Large intestine (tissue), 3 donors: ENCODE measurements around the gene ZFP30. TPM values are rescaled to one million over a fixed set of nuclear protein-coding genes. Genes with fewer than 3 reads are reported as not detected.

Source experiments
- DNase-seq, 2 donors: peaks; one replicate each; pipeline versions ENCODE4 v3.0.0 to v3.0.0-alpha.2; 2013
- H3K27ac ChIP-seq: one replicate; pipeline ENCODE4 v1.5.1; 2013; ENCODE audit warnings: low read length
- H3K27me3 ChIP-seq: 2 replicates; pipeline ENCODE4 v1.6.1; 2013; ENCODE audit warnings: low read length; ENCODE audit not compliant: control insufficient read depth, insufficient read depth
- H3K36me3 ChIP-seq: 2 replicates; pipeline ENCODE4 v1.6.1; 2013; ENCODE audit warnings: low read length; ENCODE audit not compliant: control insufficient read depth, insufficient read depth
- H3K4me1 ChIP-seq: one replicate; pipeline ENCODE4 v1.6.1; 2013; ENCODE audit warnings: low read length; ENCODE audit not compliant: control insufficient read depth, insufficient read depth
- H3K4me3 ChIP-seq: one replicate; pipeline ENCODE4 v1.5.1; 2013; ENCODE audit warnings: low read length
- H3K9me3 ChIP-seq: one replicate; pipeline ENCODE4 v1.6.1; 2013; ENCODE audit warnings: mild to moderate bottlenecking, low read depth, low read length, moderate library complexity; ENCODE audit not compliant: control insufficient read depth
- WGBS: methylation state at CpG from one replicate; pipeline ENCODE4 v1.1.5; 2013; ENCODE audit warnings: low lambda C conversion rate; ENCODE audit not compliant: insufficient coverage; 5-methylcytosine and 5-hydroxymethylcytosine counted together
- polyA plus RNA-seq: library from polyadenylated mRNA; unstranded; fragments of 120-200 nt; gene quantifications from one replicate; pipeline ENCODE4 v1.2.1, GENCODE V29; 2013

The ZFP30 gene
- polyA plus RNA-seq, 1 donor, result 16.6 TPM

- H3K27me3 ChIP-seq, result no peaks in the 10 kb centered on the region
These were observed 565 bp upstream of the ZFP30 start for GRCh38 chr19:37655689-37656371.

GRCh38 chr19:37654629-37655300 lies 500 bp downstream of the ZFP30 start:
- WGBS, result no CpG with 5 or more reads among the region's 40 CpGs

More at GRCh38 chr19:37655689-37656371, 565 bp upstream of the ZFP30 start:
- Histone ChIP-seq H3K36me3 (no peaks in the 10 kb centered on the region), H3K4me3 (peak overlapping the region; percentile 87), H3K4me1 (no peaks in the 10 kb centered on the region), H3K27ac (peak overlapping the region; percentile 92), H3K9me3 (no peaks in the 10 kb centered on the region)
- DNase-seq, result peak; percentile 85 to 97
- WGBS, result no CpG with 5 or more reads among the region's 57 CpGs

GRCh38 chr19:37654118-37654517 lies 1.1 kb downstream of the ZFP30 start:
- peaks cover 7% of the 10 kb centered on the region for H3K36me3 ChIP-seq
- DNase-seq, result peak in 1 of 2 donors; percentile 17
- peak overlapping the region; percentile 92 for H3K27ac ChIP-seq
- H3K9me3 ChIP-seq, result peaks cover 5% of the 10 kb centered on the region
- 8% methylated on average over 4 of the region's 5 CpGs for WGBS
- no peaks in the 10 kb centered on the region for H3K27me3 ChIP-seq
- H3K4me1 ChIP-seq, result no peaks in the 10 kb centered on the region
- H3K4me3 ChIP-seq, result peak overlapping the region; percentile 87

More at GRCh38 chr19:37654629-37655300, 500 bp downstream of the ZFP30 start:
- peaks cover 4% of the 10 kb centered on the region for H3K9me3 ChIP-seq
- H3K36me3 ChIP-seq, result peaks cover 2% of the 10 kb centered on the region
- no peaks in the 10 kb centered on the region for H3K4me1 ChIP-seq
- H3K27ac ChIP-seq, result peak overlapping the region; percentile 92
- peak; percentile 22 to 67 for DNase-seq
- peak overlapping the region; percentile 87 for H3K4me3 ChIP-seq
- H3K27me3 ChIP-seq, result no peaks in the 10 kb centered on the region

GRCh38 chr19:37635076-37636056 lies 19.9 kb downstream of the ZFP30 start:
- Histone ChIP-seq H3K9me3 (peaks cover 49% of the 10 kb centered on the region), H3K4me3 (no peak overlapping the region), H3K27me3 (no peaks in the 10 kb centered on the region), H3K4me1 (no peaks in the 10 kb centered on the region), H3K36me3 (peaks cover 23% of the 10 kb centered on the region), H3K27ac (no peak overlapping the region)
- no CpG with 5 or more reads among the region's 11 CpGs for WGBS
- DNase-seq, result no peak

GRCh38 chr19:37594982-37595382 lies 60.3 kb downstream of the ZFP30 start:
- peak in 1 of 2 donors; percentile 69 for DNase-seq
- Histone ChIP-seq H3K4me3 (peak overlapping the region; percentile 65), H3K27ac (peak overlapping the region; percentile 96), H3K4me1 (no peaks in the 10 kb centered on the region), H3K27me3 (no peaks in the 10 kb centered on the region), H3K36me3 (no peaks in the 10 kb centered on the region), H3K9me3 (peaks cover 8% of the 10 kb centered on the region)
- no CpG with 5 or more reads among the region's 20 CpGs for WGBS

GRCh38 chr19:37594304-37594981 lies 60.8 kb downstream of the ZFP30 start, which contains the start of the genes ZNF540 and ZNF571:
Gene ZNF540, plus strand, starts transcription at chr19:37594876. Its CDS starts 3,572 bp downstream, at chr19:37598448.
Gene ZNF571, minus strand, starts transcription at chr19:37594792. Its CDS starts 8,116 bp downstream, at chr19:37586676.
- peak within 1 kb of the TSS; percentile 65 for H3K4me3 ChIP-seq
- H3K27me3 ChIP-seq, result no peaks in the 10 kb centered on the region
- H3K27ac ChIP-seq, result peak within 1 kb of the TSS; percentile 96
- peaks cover 11% of the 10 kb centered on the region for H3K9me3 ChIP-seq
- no peaks in the 10 kb centered on the region for H3K4me1 ChIP-seq
- no CpG with 5 or more reads among the region's 53 CpGs for WGBS
- DNase-seq, result peak; percentile 96 to 99
- no peaks in the 10 kb centered on the region for H3K36me3 ChIP-seq

- Histone ChIP-seq H3K36me3 (no peaks in the 10 kb centered on the region), H3K27ac (peak overlapping the region; percentile 96), H3K9me3 (peaks cover 16% of the 10 kb centered on the region), H3K4me3 (peak overlapping the region; percentile 65), H3K27me3 (no peaks in the 10 kb centered on the region), H3K4me1 (no peaks in the 10 kb centered on the region)
- DNase-seq, result no peak
- WGBS, result no CpG with 5 or more reads among the region's 9 CpGs
These were observed 61.3 kb downstream of the ZFP30 start for GRCh38 chr19:37593996-37594303.

GRCh38 chr19:37583340-37583739 lies 71.9 kb downstream of the ZFP30 start:
- H3K4me1 ChIP-seq, result no peaks in the 10 kb centered on the region
- no peaks in the 10 kb centered on the region for H3K27me3 ChIP-seq
- peaks cover 51% of the 10 kb centered on the region for H3K36me3 ChIP-seq
- peaks cover 49% of the 10 kb centered on the region for H3K9me3 ChIP-seq
- no peak overlapping the region for H3K27ac ChIP-seq
- WGBS, result no CpG with 5 or more reads among the region's 2 CpGs
- DNase-seq, result no peak
- no peak overlapping the region for H3K4me3 ChIP-seq

- Histone ChIP-seq H3K4me1 (no peaks in the 10 kb centered on the region), H3K4me3 (no peak overlapping the region), H3K36me3 (peaks cover 11% of the 10 kb centered on the region), H3K27me3 (no peaks in the 10 kb centered on the region), H3K27ac (no peak overlapping the region), H3K9me3 (peaks cover 23% of the 10 kb centered on the region)
- no peak for DNase-seq
These were observed 83.1 kb downstream of the ZFP30 start for GRCh38 chr19:37572203-37572602.

- Histone ChIP-seq H3K4me1 (no peaks in the 10 kb centered on the region), H3K9me3 (peaks cover 51% of the 10 kb centered on the region), H3K4me3 (no peak overlapping the region), H3K36me3 (peaks cover 19% of the 10 kb centered on the region), H3K27ac (no peak overlapping the region), H3K27me3 (no peaks in the 10 kb centered on the region)
- no peak for DNase-seq
These were observed 89.9 kb downstream of the ZFP30 start for GRCh38 chr19:37565370-37565669.
